CD4-positive, alpha-beta T cell treated with Interleukin-4 for 4 hours (primary cell): ENCODE data around the gene IRF5.
"Not testable (repeated sequence)": the region's sequence is repeated elsewhere in the genome, so short reads cannot be mapped to it uniquely, and the experiment has no call there.

Experiments used
- DNase-seq: peaks from one replicate; pipeline ENCODE4 v3.0.0-alpha.2; 2020

IRF5 gene

DNA sequence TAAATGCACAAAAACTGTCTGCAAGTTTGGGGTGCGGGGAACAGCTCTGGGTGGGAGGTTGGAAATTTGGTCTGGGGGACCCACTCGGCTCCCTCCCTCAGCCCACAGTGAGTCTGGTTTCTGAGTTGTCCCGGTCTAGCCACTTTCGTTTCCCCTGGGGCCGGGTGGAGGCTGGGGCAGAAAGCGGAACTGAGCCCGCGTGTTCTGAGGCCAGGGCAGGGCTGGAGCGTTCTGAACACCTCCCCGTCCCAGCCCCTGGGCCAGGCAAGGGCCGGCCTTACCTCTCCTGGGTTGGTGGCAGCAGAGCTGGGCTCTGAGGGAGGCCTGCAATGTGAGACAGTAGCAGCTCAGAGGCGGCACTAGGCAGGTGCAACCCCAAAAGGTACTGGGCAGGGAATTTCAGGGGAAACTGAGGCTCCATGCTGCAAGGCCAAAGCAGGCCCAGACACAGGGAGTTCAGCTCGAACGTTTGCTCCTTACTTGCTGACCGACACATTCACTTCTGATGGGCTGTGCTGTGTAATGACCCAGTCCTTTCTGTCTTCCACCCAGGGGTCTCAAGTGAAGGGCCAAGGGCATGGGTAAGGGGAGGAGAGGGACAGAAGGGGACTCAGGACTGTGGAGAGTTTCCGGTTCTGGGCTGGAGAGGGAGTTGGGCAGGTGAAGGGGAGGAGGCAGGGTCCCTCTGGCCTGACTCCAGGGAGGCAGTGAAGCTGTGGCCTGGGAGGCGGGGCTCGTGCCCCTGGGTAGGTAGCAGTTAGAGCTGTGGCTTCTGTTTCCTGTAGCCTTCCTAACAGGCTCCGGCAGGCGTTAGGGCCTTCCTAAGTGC, 3.0 kb downstream of the IRF5 start:
- peak; percentile 28 for DNase-seq

DNA sequence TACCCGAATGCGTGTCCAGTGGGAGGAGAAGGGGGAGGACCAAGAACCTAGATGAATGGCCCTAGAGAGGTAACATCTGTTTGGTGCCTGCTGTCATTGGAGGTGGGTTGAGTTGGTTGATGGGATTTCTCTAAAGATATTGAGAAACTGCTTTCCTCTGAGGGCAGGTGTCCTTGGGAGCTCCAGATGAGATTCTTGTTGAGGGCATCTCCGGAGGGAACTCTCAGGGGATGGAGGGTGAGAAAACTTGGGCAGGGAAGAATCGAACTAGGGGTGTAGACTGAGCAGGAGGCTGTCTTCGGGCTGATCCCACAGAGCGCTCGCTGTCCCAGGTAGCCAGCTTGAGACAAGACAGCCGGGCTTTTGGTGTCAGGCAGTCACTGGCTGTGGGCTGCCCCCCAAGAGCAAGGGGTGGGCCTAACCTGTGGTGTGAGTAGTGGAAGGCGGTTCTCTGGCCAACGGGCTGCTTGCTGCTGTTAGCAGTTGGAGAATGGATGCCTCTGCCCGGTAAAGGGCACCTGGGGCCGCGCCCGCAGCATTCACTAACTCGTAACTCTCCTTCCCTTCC, 3.7 kb downstream of the IRF5 start:
- no peak for DNase-seq

DNA sequence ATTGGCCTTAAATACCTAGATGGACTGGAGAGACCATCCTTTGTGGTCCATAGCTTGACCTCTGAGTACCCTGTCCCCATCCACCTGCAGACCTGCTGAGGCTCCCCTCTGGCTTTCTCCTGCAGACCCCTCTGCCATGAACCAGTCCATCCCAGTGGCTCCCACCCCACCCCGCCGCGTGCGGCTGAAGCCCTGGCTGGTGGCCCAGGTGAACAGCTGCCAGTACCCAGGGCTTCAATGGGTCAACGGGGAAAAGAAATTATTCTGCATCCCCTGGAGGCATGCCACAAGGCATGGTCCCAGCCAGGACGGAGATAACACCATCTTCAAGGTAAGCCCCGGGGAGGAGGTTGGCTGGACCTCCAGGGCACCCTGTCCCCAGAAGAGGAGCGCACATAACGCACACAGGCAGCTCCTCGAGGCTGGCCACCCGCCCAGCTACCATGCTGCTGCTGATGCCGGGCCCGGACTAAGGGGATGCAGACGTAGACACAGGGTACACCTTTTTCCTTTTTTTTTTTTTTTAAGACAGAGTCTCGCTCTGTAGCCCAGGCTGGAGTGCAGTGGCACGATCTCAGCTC, 4.3 kb downstream of the IRF5 start:
- DNase-seq: no peak

GRCh38 chr7:128943251-128943650, 5.5 kb downstream of the IRF5 start:
- not testable (repeated sequence) for DNase-seq

DNA sequence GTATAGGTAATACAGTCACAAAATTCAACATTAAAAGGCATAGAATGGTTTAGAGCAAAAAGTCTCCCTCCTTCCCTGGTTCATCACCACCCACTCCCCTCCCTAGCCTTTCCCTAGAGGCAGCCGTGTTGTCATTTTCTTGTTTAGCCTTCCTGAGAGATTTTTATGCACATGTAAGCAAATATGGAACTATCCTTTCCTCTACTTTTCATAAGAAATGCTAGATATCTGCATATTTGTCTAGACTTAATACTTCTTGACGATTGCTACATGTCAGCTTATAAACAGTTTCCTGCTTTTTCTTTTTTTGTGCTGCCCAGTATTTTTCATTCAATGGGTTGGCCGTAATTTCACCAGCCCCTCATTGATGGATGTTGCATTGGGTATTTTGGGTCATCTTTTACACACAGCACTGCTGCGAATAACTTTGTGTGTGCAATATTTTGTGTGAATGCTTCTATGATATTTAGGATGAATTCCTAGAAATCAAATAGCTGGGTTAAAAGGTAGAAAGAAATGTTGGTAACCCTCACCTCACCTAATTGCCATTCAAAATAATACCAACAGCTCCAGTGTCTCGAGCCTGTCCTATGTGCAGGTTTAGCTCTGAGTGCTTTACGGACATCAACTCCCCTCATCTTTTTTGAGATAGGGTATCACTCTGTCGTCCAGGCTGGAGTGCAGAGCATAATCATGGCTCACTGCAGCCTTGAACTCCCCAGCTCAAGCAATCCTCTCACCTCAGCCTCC, 6.9 kb downstream of the IRF5 start:
- DNase-seq: no peak

DNA sequence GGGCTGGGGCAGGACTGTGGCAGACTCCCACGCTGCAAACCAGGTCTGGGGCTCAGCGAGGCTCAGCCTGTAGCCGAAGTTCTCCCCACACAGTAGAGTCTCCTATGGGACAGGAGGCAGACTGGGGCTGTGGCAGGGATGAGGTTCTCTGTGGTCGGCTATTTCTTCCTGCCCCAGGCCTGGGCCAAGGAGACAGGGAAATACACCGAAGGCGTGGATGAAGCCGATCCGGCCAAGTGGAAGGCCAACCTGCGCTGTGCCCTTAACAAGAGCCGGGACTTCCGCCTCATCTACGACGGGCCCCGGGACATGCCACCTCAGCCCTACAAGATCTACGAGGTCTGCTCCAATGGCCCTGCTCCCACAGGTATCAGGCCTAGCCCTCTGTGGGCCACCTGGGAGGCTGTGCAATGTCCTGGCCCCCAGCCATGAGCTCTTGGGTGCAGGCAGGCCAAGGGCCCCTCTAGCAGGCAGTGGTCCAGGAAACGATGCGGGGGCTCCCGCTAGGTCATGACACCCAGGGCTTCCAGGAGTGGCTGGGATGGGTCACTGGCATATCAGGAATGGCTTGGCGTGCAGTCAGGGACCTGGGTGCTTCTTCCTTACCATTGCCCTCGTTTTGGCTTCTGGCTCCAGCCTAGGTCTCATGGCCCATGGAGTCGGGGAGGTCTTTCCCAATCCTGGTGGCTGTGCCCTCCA, 8.1 kb downstream of the IRF5 start:
- no peak for DNase-seq

- DNase-seq: no peak
Measured at GRCh38 chr7:128946936-128947830, 9.5 kb downstream of the IRF5 start.

DNA sequence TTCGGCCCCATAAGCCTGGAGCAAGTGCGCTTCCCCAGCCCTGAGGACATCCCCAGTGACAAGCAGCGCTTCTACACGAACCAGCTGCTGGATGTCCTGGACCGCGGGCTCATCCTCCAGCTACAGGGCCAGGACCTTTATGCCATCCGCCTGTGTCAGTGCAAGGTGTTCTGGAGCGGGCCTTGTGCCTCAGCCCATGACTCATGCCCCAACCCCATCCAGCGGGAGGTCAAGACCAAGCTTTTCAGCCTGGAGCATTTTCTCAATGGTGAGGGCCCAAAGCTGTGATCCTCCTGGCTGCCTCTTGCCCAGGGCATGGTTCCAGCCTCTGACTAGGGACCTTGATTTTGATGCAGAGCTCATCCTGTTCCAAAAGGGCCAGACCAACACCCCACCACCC, 10.1 kb downstream of the IRF5 start:
- DNase-seq: no peak

- DNase-seq: no peak
Measured at GRCh38 chr7:128948312-128948973, 10.7 kb downstream of the IRF5 start.

- no peak for DNase-seq
Measured at GRCh38 chr7:128948976-128949760, 11.4 kb downstream of the IRF5 start.

GRCh38 chr7:128951296-128951695, 13.6 kb downstream of the IRF5 start:
- no peak for DNase-seq

- no peak for DNase-seq
Measured at GRCh38 chr7:128954150-128954549, 16.4 kb downstream of the IRF5 start.

DNA sequence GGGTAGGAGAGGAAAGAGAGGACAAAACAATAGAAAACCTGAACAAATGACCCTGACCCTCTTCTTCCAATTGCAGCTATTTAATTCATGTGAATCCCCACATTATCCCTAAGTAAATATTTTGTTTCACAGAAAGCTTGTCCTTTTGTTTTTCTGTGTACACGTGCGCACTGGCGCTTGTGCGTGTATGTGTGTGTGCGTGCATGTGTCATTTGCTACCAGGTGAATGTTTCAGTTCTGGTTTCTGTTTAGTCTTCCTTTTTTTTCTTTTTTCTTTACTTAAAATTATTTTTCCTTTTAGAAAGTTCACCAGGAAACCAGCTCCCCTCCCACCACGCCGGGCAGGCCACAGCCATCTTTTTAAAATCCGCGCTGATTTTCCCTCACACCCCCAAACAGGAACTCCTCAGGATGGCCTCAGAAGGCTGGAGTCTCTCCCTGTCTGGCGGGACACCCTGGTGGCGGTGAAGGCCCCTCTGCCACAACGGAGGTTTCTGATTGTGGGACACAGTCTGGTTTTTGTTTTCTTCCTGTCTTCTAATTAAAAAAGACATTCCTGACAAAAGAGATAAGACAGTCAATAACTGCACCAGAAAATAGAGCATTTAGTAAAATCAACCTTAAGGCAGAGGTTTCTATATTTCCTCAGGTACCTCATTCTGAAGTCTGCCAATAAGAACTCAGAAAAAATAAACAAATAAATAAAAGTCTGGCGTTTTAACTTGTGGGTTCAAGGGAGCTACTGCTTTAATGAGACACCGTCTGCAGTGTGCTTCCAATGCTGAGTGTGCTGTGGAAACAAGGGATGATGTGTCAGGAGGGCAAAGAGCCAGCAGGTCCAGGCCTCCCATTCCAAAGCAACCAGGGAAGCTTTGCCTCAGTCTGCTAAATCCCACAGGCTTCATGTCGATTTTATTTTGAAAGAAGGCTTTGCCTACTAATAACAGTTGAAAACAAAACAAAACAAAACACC, 17.4 kb downstream of the IRF5 start:
- DNase-seq: no peak

GRCh38 chr7:128955981-128956380, 18.3 kb downstream of the IRF5 start:
- DNase-seq: no peak

DNA sequence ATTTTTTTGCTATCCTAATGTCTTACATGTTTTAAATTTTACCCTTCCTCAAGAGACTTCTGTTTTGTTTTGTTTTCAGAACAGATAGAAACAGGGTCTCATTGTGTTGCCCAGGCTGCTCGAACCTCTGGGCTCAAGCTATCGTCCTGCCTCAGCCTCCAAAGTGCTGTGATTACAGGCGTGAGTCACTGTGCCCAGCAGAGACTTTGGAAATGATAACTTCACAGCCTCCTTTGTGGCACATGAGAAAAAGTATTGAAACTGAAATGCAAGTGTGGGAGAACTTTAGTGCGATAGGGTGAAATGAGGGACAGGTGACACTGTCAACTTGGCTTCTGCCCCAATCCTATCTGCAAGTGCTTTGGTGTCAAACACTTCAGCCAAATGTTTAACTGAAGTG, 21.6 kb downstream of the IRF5 start:
- DNase-seq: no peak

DNA sequence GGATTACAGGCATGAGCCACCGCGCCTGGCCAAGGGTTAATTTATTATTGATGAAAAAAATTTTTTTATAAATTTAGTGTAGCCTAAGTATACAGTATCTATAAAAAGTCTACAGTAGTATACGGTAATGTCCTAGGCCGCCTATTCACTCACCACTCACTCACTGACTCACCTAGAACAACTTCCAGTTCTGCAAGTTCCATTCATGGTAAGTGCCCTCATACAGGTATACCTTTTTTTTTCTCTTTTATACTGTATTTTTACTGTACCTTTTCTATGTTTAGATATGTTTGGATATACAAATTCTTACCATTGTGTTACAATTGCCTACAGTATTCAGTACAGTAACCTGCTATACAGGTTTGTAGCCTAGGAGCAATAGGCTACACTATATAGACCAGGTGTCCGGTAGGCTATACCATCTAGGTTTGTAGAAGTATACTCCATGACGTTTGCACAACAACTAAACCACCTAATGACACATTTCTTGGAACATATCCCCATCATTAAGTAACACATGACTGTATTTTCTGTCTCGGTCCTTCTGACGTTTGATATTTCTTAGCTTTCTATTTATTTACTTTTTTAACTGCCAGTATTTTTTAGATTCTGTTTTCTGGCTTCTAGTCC, 23.4 kb downstream of the IRF5 start:
- no peak for DNase-seq

DNA sequence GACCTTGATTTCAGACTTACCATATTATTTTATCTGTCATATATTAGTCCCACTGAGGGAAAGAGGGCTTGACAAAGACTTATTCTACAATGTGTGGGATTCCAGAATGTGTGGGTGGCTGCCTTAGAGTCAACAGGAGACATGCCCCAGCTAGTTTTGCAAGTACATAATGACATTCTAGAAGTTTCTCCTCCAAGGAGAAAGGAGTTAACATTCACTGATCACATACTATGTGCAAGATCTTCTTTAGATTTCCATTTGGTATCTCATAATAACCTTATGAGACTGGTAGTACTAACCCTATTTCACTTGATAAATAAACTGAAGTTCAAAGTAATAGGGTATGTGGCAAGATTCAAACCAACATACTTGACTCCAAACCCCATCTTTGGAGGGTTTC, 25.2 kb downstream of the IRF5 start:
- no peak for DNase-seq

GRCh38 chr7:128963327-128963757, 25.6 kb downstream of the IRF5 start:
- peak; percentile 38 for DNase-seq

- DNase-seq: no peak
Measured at GRCh38 chr7:128968624-128969023, 30.9 kb downstream of the IRF5 start.
